Measurements from ENCODE around the gene TEAD2.
"Not testable (repeated sequence)": the region's sequence is repeated elsewhere in the genome, so short reads cannot be mapped to it uniquely, and the experiment has no call there.

The TEAD2 gene

GRCh38 chr19:49344505-49345423 lies 17.5 kb downstream of the TEAD2 start:
- DNase-seq = no peak

DNA sequence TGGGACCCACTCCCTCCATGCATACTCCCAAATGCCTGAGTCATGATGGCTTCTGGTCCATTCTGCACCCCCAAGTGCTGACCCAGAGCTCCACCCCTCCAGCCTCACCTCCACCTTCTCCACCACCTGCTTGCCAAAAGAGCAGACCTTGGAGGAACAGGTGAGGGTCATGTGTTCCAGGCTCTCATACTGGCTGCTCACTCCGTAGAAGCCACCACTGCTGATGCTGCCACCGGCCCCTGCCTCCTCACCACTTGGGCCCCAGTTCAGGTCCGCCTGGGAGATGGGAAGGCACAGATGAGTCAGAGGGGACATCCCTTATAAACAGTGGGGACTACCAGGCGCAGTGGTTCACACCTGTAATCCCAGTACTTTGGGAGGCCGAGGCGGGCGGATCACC lies 19.1 kb downstream of the TEAD2 start:
- DNase-seq = no peak

GRCh38 chr19:49342291-49342721 lies 19.9 kb downstream of the TEAD2 start:
- DNase-seq = no peak

- DNase-seq = no peak
Measured at GRCh38 chr19:49340865-49341718, 21.1 kb downstream of the TEAD2 start.

- DNase-seq = peak; percentile 28
Measured at GRCh38 chr19:49340069-49340864, 21.9 kb downstream of the TEAD2 start.

DNA sequence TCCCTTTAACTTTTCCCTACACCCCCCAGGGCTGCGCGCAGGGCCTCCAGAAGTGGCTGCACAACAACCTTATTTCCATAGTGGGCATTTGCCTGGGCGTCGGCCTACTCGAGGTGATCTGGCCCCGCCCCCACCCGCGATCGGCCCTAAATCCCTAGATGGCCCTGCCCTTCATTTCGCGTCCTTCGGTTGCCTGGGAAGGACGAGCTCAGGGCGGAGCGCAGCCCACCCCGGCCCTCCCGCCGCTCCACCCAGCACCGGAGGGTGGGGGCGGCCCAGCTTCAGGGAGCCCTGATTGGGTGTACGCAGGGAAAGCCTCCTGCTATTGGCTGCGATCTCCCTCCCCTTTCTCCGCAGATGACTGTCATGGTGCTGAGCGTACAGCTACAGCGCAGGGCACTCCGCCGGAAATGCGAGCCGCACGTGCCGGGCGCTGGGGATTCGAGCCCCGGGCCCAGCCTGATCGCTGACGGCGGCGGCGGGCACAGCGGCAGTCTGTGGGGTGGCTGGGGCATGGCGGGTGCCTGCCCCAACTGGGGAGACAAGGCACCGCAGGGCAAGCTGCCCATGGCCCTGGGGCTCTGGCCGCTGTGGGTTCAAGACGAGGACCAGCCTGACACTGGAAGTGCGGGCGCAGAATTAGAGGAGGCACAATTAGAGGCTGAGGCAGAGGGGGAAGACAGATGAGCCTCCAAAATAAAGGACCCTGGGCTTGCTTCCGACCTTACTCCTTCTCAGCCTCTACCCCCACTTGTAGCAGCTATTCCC lies 22.7 kb downstream of the TEAD2 start:
- no peak for DNase-seq

DNA sequence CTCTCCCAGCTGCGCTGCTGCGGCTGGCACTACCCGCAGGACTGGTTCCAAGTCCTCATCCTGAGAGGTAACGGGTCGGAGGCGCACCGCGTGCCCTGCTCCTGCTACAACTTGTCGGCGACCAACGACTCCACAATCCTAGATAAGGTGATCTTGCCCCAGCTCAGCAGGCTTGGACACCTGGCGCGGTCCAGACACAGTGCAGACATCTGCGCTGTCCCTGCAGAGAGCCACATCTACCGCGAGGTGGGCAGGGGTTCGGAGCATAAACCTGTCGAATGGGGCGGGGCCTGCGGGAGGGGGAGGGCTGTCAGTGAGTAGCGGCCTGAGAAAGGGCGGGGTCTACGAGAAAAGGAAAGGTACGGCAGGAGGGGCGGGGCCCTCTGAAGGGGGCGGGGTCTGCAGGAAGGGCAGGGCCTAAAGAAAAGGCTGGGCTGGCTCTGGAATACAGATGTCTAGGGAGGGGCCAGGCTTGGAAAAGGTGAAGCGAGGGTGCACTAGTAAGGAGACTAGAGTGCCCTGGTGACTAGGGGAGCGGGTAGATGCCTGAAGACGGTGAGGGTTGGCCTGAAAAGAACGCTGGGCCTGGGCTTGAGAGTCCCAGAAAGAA lies 23.4 kb downstream of the TEAD2 start:
- no peak for DNase-seq

GRCh38 chr19:49338023-49338677 lies 24.1 kb downstream of the TEAD2 start:
- DNase-seq = no peak

GRCh38 chr19:49337267-49338022 lies 24.8 kb downstream of the TEAD2 start:
- DNase-seq = no peak

DNA sequence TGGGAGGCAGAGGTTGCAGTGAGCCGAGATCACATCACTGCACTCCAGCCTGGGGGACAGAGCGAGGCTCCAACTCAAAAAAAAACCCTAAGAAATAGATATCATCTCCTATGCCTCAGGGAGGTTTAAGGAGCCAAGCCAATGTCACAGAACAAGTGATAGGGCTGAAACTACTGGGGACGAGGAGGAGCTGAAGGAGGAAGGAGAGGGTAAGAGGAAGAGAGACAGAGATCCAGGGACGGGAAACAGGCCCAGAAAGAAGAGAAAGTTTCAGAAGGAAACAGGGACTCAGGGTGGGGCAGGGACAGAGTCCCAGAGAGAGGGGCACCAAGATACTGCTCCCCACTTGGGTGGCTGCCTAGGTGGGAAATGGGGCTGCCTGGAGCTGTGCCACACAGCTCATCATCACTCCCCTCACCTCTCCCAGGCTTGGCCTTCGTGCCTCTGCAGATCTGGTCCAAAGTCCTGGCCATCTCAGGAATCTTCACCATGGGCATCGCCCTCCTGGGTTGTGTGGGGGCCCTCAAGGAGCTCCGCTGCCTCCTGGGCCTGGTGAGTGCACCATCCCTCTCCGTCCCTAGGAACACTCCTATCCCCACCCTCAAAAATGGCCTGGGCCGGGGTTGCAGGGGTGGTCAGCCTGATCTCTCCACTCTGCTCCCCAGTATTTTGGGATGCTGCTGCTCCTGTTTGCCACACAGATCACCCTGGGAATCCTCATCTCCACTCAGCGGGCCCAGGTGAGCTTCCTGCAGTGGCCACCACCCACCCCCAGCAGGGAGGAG lies 25.5 kb downstream of the TEAD2 start:
- no peak for DNase-seq

DNA sequence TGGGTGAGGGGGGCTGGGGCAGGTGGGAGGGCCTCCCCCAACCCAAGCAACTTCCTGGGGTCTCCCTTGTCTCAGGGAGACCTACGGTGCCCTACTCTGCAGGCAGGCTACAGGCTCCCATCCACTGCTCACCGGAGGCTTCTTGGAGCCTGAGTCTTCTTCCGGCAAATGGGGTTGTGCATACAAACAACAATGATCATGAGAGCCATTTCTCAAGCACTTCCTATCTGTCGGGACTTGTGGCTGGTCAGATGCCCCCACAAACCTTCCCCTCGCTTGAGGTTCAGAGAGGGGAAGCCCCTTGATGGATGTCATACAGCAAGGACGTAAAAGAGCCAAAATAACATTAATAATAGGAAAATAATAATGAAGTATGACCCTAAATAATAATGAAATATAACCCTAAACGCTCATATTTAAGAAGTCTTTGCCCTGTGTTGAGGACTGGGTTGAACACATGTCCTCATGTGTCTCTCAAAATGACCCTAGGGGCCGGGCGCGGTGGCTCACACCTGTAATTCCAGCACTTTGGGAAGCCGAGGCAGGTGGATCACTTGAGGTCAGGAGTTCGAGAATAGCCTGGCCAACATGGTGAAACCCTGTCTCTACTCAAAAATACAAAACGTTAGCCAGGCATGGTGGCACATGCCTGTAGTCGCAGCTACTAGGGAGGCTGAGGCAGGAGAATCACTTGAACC lies 26.3 kb downstream of the TEAD2 start:
- peak; percentile 47 for DNase-seq

- DNase-seq = peak; percentile 53
Measured at GRCh38 chr19:49335071-49335783, 27.0 kb downstream of the TEAD2 start, which contains the start of gene CD37. TSS of gene CD37 (plus strand) at chr19:49335406. CDS start at chr19:49335541, 135 bp downstream.

GRCh38 chr19:49333811-49334288 lies 28.4 kb downstream of the TEAD2 start:
- peak; percentile 73 for DNase-seq

- no peak for DNase-seq
Measured at GRCh38 chr19:49333418-49333805, 28.8 kb downstream of the TEAD2 start.

- not testable (repeated sequence) for DNase-seq
Measured at GRCh38 chr19:49332691-49333417, 29.4 kb downstream of the TEAD2 start.

- DNase-seq = peak; percentile 79
Measured at GRCh38 chr19:49331616-49332055, 30.6 kb downstream of the TEAD2 start.

DNA sequence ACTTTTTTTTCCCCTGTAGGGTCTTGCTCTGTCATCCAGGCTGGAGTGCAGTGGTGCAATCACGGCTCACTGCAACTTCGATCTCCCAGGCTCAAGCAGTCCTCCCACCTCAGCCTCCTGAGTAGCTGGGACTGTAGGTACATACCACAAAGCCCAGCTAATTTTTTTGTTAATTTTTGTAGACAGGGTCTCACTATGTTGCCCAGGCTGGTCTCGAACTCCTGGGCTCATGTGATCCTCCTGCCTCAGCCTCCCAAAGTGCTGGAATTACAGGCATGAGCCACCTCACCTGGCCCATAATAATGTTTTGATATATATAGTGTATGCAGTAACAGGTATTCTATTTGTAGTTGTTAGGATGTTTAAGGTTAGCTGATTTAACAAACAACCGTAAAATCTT lies 31.0 kb downstream of the TEAD2 start:
- DNase-seq = not testable (repeated sequence)
